Breast epithelium (tissue), 3 donors: ENCODE measurements around the gene EWSR1.

ENCODE experiments used
- CTCF ChIP-seq, 3 donors: fragments of 450-650 bp; IDR thresholded peaks; one replicate each; pipeline ENCODE4 v1.5.1; 2016 to 2017; ENCODE audit warnings: antibody characterized with exemption in 3 of 3, mild to moderate bottlenecking in 3 of 3, moderate library complexity in 3 of 3
- POLR2A ChIP-seq: fragments of 450-650 bp; IDR thresholded peaks from one replicate; pipeline ENCODE4 v1.6.1; 2016; ENCODE audit warnings: antibody characterized with exemption, mild to moderate bottlenecking, moderate library complexity
- POLR2AphosphoS5 ChIP-seq, 3 donors: sonication (generic); formaldehyde crosslinking; IDR thresholded peaks; one replicate each; pipeline ENCODE4 v1.6.1; 2017; ENCODE audit warnings: antibody characterized with exemption in 3 of 3

- TF ChIP-seq CTCF (IDR thresholded peaks at IDR 0.05) (no peak), POLR2A (no peak), POLR2AphosphoS5 (IDR thresholded peaks at IDR 0.05) (no peak)
These were observed 32.9 kb downstream of the EWSR1 start for GRCh38 chr22:29300807-29301601.
